ENCODE results near the gene SDS. TPM values are rescaled to one million over a fixed set of nuclear protein-coding genes. Genes with fewer than 3 reads are reported as not detected.

SDS gene
- total and polyA plus RNA-seq, 2 of the 8 experiments (the other 6 are each of a cell fraction or from before 2014, with no cell fraction given), result 0.21 TPM; not detected in 1

- FAIRE-seq (no peak), DNase-seq (ENCODE audit: low read depth in 1 of 2, low spot score in 2 of 2) (no peak)
- ChIA-PET CTCF (ENCODE audit: partially characterized antibody) (interaction anchor here (0.7 to 8.4 kb wide), 17 partner anchors 10 to 401 kb away, joined by 3 to 82 read pairs (median 4); no protein-coding TSS in a partner anchor), POLR2A (ENCODE audit: partially characterized antibody) (interaction anchor here (0.8 kb wide), 1 partner anchor 360 kb away, joined by 3 read pairs; no protein-coding TSS in a partner anchor)
- Histone ChIP-seq H2BK12ac (ENCODE audit: low read depth, low read length) (no peak overlapping the region), H3K23ac (ENCODE audit: insufficient read length) (no peak overlapping the region), H3K27ac (ENCODE audit: low read depth, low read length) (no peak overlapping the region), H2BK20ac (ENCODE audit: low read length) (no peak overlapping the region), H3K9ac (replicated peaks in 1 of 4; ENCODE audit: extremely low read depth in 1 of 4, low read depth in 3 of 4, low read length in 3 of 4) (no peak overlapping the region), H3K23me2 (ENCODE audit: low read depth, low read length) (peaks cover 6% of the 10 kb centered on the region; the same call in 1 of the 2 replicates), H2AK5ac (ENCODE audit: low read depth, low read length) (no peak overlapping the region), H2BK5ac (ENCODE audit: low read depth, low read length) (no peak overlapping the region), H3K14ac (ENCODE audit: insufficient read length) (no peak overlapping the region), H3K56ac (replicated peaks; ENCODE audit: insufficient read length, low read depth, low read length) (no peak overlapping the region), H3K4ac (replicated peaks; ENCODE audit: insufficient read length, low read depth, low read length) (no peak overlapping the region), H3K4me1 (replicated peaks in 1 of 4; ENCODE audit: control insufficient read depth in 3 of 4, insufficient read depth in 4 of 4, low read length in 3 of 4) (peaks cover 0 to 2% (median under 1%) of the 10 kb centered on the region in 4 experiments; a peak in 2 of 7 replicates), H2AFZ (ENCODE audit: low read length) (no peak overlapping the region), H3K79me1 (ENCODE audit: low read depth, low read length) (no peaks in the 10 kb centered on the region), H3K9me3 (ENCODE audit: insufficient read depth in 2 of 2, low read depth in 1 of 2, low read length in 1 of 2) (no peaks in the 10 kb centered on the region; a peak in 1 of 4 replicates), H3K4me2 (ENCODE audit: insufficient read depth in 1 of 2, low read depth in 2 of 2, low read length in 2 of 2) (no peak overlapping the region), H3K79me2 (ENCODE audit: control insufficient read depth in 1 of 2, insufficient read depth in 2 of 2, low read length in 2 of 2) (no peaks in the 10 kb centered on the region), H3K36me3 (ENCODE audit: control insufficient read depth in 2 of 4, insufficient read depth in 4 of 4, low read length in 3 of 4) (no peaks in the 10 kb centered on the region), H2BK15ac (ENCODE audit: low read length) (no peak overlapping the region), H4K20me1 (replicated peaks in 1 of 2; ENCODE audit: control insufficient read depth in 1 of 2, insufficient read depth in 2 of 2, low read length in 2 of 2) (no peaks in the 10 kb centered on the region), H4K91ac (replicated peaks; ENCODE audit: insufficient read length, low read length) (no peak overlapping the region), H4K8ac (ENCODE audit: extremely low read depth, insufficient read depth, low read length) (no peak overlapping the region), H3K18ac (ENCODE audit: extremely low read depth, low read length) (no peak overlapping the region), H3K4me3 (ENCODE audit: extremely low read depth in 1 of 4, insufficient read depth in 2 of 4, low read depth in 3 of 4, low read length in 4 of 4) (no peak overlapping the region), H4K5ac (ENCODE audit: insufficient read length, low read depth, low read length) (no peak overlapping the region), H3K27me3 (replicated peaks in 1 of 4; ENCODE audit: control insufficient read depth in 3 of 4, extremely low read depth in 1 of 4, insufficient read depth in 3 of 4, low read length in 3 of 4) (peaks cover 0 to 2% (median 0%) of the 10 kb centered on the region in 4 experiments; a peak in 1 of 7 replicates), H2BK120ac (replicated peaks; ENCODE audit: low read depth, low read length) (no peak overlapping the region)
- 92% methylated on average over 7 of the region's 7 CpGs; no CpG with 5 or more reads in 1 of the 2 experiments for WGBS, 2 experiments (ENCODE audit: extremely low coverage in 1 of 2, insufficient coverage in 1 of 2, insufficient read length in 1 of 2, insufficient replicate concordance in 2 of 2, low coverage in 1 of 2, low lambda C conversion rate in 2 of 2, missing lambda C conversion rate in 1 of 2)
- no peak for TF ChIP-seq SP4 (IDR thresholded peaks at IDR 0.05; ENCODE audit: low read length)
Observed at GRCh38 chr12:113440336-113440735, 36.6 kb upstream of the SDS start.
